KOPT-K1 (cell line): Measurements from ENCODE around the gene CAMK1D.

ENCODE experiments used
- H3K27ac ChIP-seq: fragments of 200-600 bp; sonication (generic); 2 replicates; pipeline ENCODE4 v1.5.1; 2016; ENCODE audit warnings: antibody characterized with exemption, mild to moderate bottlenecking, low read depth, low read length; ENCODE audit not compliant: poor library complexity, severe bottlenecking
- H3K36me3 ChIP-seq: fragments of 200-600 bp; sonication (generic); 2 replicates; pipeline ENCODE4 v1.5.1; 2017; ENCODE audit warnings: antibody characterized with exemption, mild to moderate bottlenecking, low read length, moderate library complexity; ENCODE audit not compliant: insufficient read depth
- H3K9me3 ChIP-seq: fragments of 200-600 bp; sonication (generic); 2 replicates; pipeline ENCODE4 v1.5.1; 2017; ENCODE audit warnings: antibody characterized with exemption, low read length, mild to moderate bottlenecking; ENCODE audit not compliant: insufficient read depth, poor library complexity, severe bottlenecking

Gene CAMK1D

GRCh38 chr10:12416344-12417050 is 67.2 kb downstream of the CAMK1D start:
- H3K36me3 ChIP-seq = no peaks in the 10 kb centered on the region
- H3K9me3 ChIP-seq = no peaks in the 10 kb centered on the region
- H3K27ac ChIP-seq = no peak overlapping the region

- Histone ChIP-seq H3K36me3 (no peaks in the 10 kb centered on the region), H3K27ac (no peak overlapping the region), H3K9me3 (no peaks in the 10 kb centered on the region)
These were observed 68.0 kb downstream of the CAMK1D start for GRCh38 chr10:12417331-12417730.

GRCh38 chr10:12418000-12418399 is 68.7 kb downstream of the CAMK1D start:
- H3K36me3 ChIP-seq = no peaks in the 10 kb centered on the region
- H3K9me3 ChIP-seq = no peaks in the 10 kb centered on the region
- H3K27ac ChIP-seq = no peak overlapping the region

GRCh38 chr10:12418725-12419261 is 69.4 kb downstream of the CAMK1D start:
- H3K36me3 ChIP-seq = no peaks in the 10 kb centered on the region
- no peaks in the 10 kb centered on the region for H3K9me3 ChIP-seq
- no peak overlapping the region for H3K27ac ChIP-seq

GRCh38 chr10:12419262-12419847 is 70.0 kb downstream of the CAMK1D start:
- no peak overlapping the region for H3K27ac ChIP-seq
- no peaks in the 10 kb centered on the region for H3K36me3 ChIP-seq

GRCh38 chr10:12420530-12421120 is 71.3 kb downstream of the CAMK1D start:
- Histone ChIP-seq H3K9me3 (no peaks in the 10 kb centered on the region), H3K27ac (no peak overlapping the region), H3K36me3 (no peaks in the 10 kb centered on the region)

More at GRCh38 chr10:12419262-12419847, 70.0 kb downstream of the CAMK1D start:
- no peaks in the 10 kb centered on the region for H3K9me3 ChIP-seq

GRCh38 chr10:12422189-12422588 is 72.8 kb downstream of the CAMK1D start:
- Histone ChIP-seq H3K27ac (no peak overlapping the region), H3K36me3 (no peaks in the 10 kb centered on the region), H3K9me3 (no peaks in the 10 kb centered on the region)

GRCh38 chr10:12423896-12424295 is 74.5 kb downstream of the CAMK1D start:
- Histone ChIP-seq H3K36me3 (no peaks in the 10 kb centered on the region), H3K9me3 (no peaks in the 10 kb centered on the region), H3K27ac (no peak overlapping the region)

- Histone ChIP-seq H3K27ac (no peak overlapping the region), H3K9me3 (no peaks in the 10 kb centered on the region), H3K36me3 (no peaks in the 10 kb centered on the region)
These were observed 77.9 kb downstream of the CAMK1D start for GRCh38 chr10:12427276-12427675.

GRCh38 chr10:12428447-12429135 is 79.2 kb downstream of the CAMK1D start:
- Histone ChIP-seq H3K27ac (no peak overlapping the region), H3K9me3 (no peaks in the 10 kb centered on the region), H3K36me3 (no peaks in the 10 kb centered on the region)

- Histone ChIP-seq H3K36me3 (no peaks in the 10 kb centered on the region), H3K27ac (no peak overlapping the region), H3K9me3 (no peaks in the 10 kb centered on the region)
These were observed 81.1 kb downstream of the CAMK1D start for GRCh38 chr10:12430406-12430982.

- H3K9me3 ChIP-seq = no peaks in the 10 kb centered on the region
- no peaks in the 10 kb centered on the region for H3K36me3 ChIP-seq
These were observed 82.1 kb downstream of the CAMK1D start for GRCh38 chr10:12431151-12432101.

GRCh38 chr10:12432402-12433189 is 83.2 kb downstream of the CAMK1D start:
- no peak overlapping the region for H3K27ac ChIP-seq
- no peaks in the 10 kb centered on the region for H3K36me3 ChIP-seq
- H3K9me3 ChIP-seq = no peaks in the 10 kb centered on the region

More at GRCh38 chr10:12431151-12432101, 82.1 kb downstream of the CAMK1D start:
- no peak overlapping the region for H3K27ac ChIP-seq
